Endothelial cell of umbilical vein (primary cell): Measurements from ENCODE around the gene IGFBP4. TPM values are rescaled to one million over a fixed set of nuclear protein-coding genes. Genes with fewer than 3 reads are reported as not detected.

Experiments used
- BruUV-seq: library from RNA; stranded (reverse); fragments of 400-500 nt; replicated peaks from 2 replicates; lab custom pipeline; 2021; lab: Mats Ljungman, UMichigan
- CTCF ChIA-PET: fragments of 300-600, 350-600 bp; sonication (Branson Sonifier 250); formaldehyde crosslinking; loops from one replicate; lab custom pipeline; 2021; ENCODE audit warnings: antibody characterized with exemption, inconsistent platforms; lab: Charles Lee
- POLR2A ChIA-PET: fragments of 300-600, 350-600 bp; sonication (Branson Sonifier 250); formaldehyde crosslinking; loops from one replicate; lab custom pipeline; 2021; ENCODE audit warnings: antibody characterized with exemption, inconsistent platforms; lab: Charles Lee
- DNase-seq: peaks from one replicate; pipeline ENCODE4 v3.0.0-alpha.2; 2011; ENCODE audit warnings: low read depth, low spot score
- FAIRE-seq: peaks from 2 replicates; lab custom pipeline; 2011; peaks lifted over from hg19 to GRCh38; lab: Jason Lieb, UNC
- H2AFZ ChIP-seq: 2 replicates; pipeline ENCODE4 v1.6.0; 2012; ENCODE audit warnings: low read depth, low read length, control low read depth, inconsistent platforms
- H3K27ac ChIP-seq: 2 replicates; pipeline ENCODE4 v1.5.1; 2011; ENCODE audit warnings: low read depth, mild to moderate bottlenecking, control low read depth, low read length, moderate library complexity; ENCODE audit not compliant: insufficient read depth
- H3K27me3 ChIP-seq, 2 experiments: 2 replicates each; pipeline versions ENCODE4 v1.6.0 to v1.6.1; 2011; ENCODE audit warnings: low read length in 2 of 2, mixed read lengths in 1 of 2; ENCODE audit not compliant: control insufficient read depth in 2 of 2, insufficient read depth in 2 of 2
- H3K36me3 ChIP-seq, 2 experiments: 2 replicates in 1 of 2; 3 replicates in 1 of 2; pipeline ENCODE4 v1.5.1; 2011; ENCODE audit warnings: low read length in 2 of 2, mild to moderate bottlenecking in 1 of 2, moderate library complexity in 1 of 2; ENCODE audit not compliant: control insufficient read depth in 2 of 2, insufficient read depth in 2 of 2; ENCODE audit errors: extremely low read depth in 1 of 2
- H3K4me1 ChIP-seq: 3 replicates; pipeline ENCODE4 v1.5.1; 2011; ENCODE audit warnings: mild to moderate bottlenecking, low read length; ENCODE audit not compliant: control insufficient read depth, insufficient read depth; ENCODE audit errors: extremely low read depth
- H3K4me2 ChIP-seq: 2 replicates; pipeline ENCODE4 v1.6.1; 2011; ENCODE audit warnings: low read length, control low read depth, mixed read lengths; ENCODE audit not compliant: insufficient read depth
- H3K4me3 ChIP-seq, 3 experiments: fragments of 200-600 bp in 1 of 3; sonication (generic), shearing (Covaris generic) in 1 of 3; replicated peaks in 1 of 3; 2 replicates each; pipeline ENCODE4 v1.5.1; 2011 to 2016; ENCODE audit warnings: control low read depth in 3 of 3, low read length in 3 of 3, mild to moderate bottlenecking in 2 of 3, inconsistent platforms in 1 of 3, low read depth in 1 of 3, moderate library complexity in 1 of 3; ENCODE audit not compliant: insufficient read depth in 1 of 3
- H3K79me2 ChIP-seq: 2 replicates; pipeline ENCODE4 v1.6.0; 2012; ENCODE audit warnings: low read length, inconsistent platforms; ENCODE audit not compliant: control insufficient read depth, insufficient read depth
- H3K9ac ChIP-seq: replicated peaks from 2 replicates; pipeline ENCODE3; 2011; ENCODE audit warnings: low read length, control low read depth; ENCODE audit not compliant: insufficient read depth; ENCODE audit errors: extremely low read depth
- H3K9me1 ChIP-seq: replicated peaks from 3 replicates; pipeline ENCODE4 v1.6.0; 2011; ENCODE audit warnings: mild to moderate bottlenecking, low read length; ENCODE audit not compliant: control insufficient read depth, insufficient read depth; ENCODE audit errors: extremely low read depth
- H3K9me3 ChIP-seq: replicated peaks from 2 replicates; pipeline ENCODE4 v1.5.1; 2012; ENCODE audit warnings: low read length, inconsistent platforms; ENCODE audit not compliant: control insufficient read depth, insufficient read depth
- H4K20me1 ChIP-seq: replicated peaks from 2 replicates; pipeline ENCODE3; 2011; ENCODE audit warnings: mild to moderate bottlenecking, low read length; ENCODE audit not compliant: control insufficient read depth, insufficient read depth; ENCODE audit errors: extremely low read depth
- EZH2 ChIP-seq: IDR thresholded peaks from 2 replicates; pipeline ENCODE4 v1.6.1; 2012; ENCODE audit warnings: borderline replicate concordance, low read depth, mild to moderate bottlenecking, moderate library complexity, low read length, inconsistent platforms; ENCODE audit not compliant: severe bottlenecking
- FOS ChIP-seq: IDR thresholded peaks from 2 replicates; pipeline ENCODE4 v1.6.1; 2011; ENCODE audit warnings: mild to moderate bottlenecking, low read length, moderate library complexity, borderline replicate concordance; ENCODE audit not compliant: insufficient read depth
- GATA2 ChIP-seq: IDR thresholded peaks from 2 replicates; pipeline ENCODE4 v1.7.0; 2011; ENCODE audit warnings: low read depth, mild to moderate bottlenecking, moderate library complexity, mixed read lengths, low read length; ENCODE audit not compliant: insufficient read length, insufficient read depth
- JUN ChIP-seq: IDR thresholded peaks from 2 replicates; pipeline ENCODE4 v1.6.1; 2011; ENCODE audit warnings: borderline replicate concordance, low read depth; ENCODE audit not compliant: insufficient read length, insufficient read depth
- MYC ChIP-seq: IDR thresholded peaks from one replicate; pipeline ENCODE4 v1.6.1; 2011; ENCODE audit warnings: mild to moderate bottlenecking, low read depth, low read length
- POLR2A ChIP-seq: IDR thresholded peaks from 2 replicates; pipeline ENCODE4 v1.6.1; 2012; ENCODE audit warnings: low read depth, mild to moderate bottlenecking, control low read depth, low read length
- POLR2AphosphoS5 ChIP-seq: IDR thresholded peaks from 2 replicates; pipeline ENCODE4 v1.6.1; 2012; ENCODE audit warnings: low read depth, mild to moderate bottlenecking, control low read depth, low read length, moderate library complexity; ENCODE audit not compliant: insufficient read depth
- dilution Hi-C: fragments of 300-500 bp; cut with MboI; formaldehyde crosslinking; loops from one replicate; pipeline ENCODE4 v1.15.0; 2019; ENCODE audit warnings: low sequenced_read_pairs; ENCODE audit not compliant: extremely low pct_ligation_motif_present
- intact Hi-C: fragments of 100-400 bp; cut with micrococcal nuclease; formaldehyde crosslinking; loops from one replicate; pipeline ENCODE4 v1.10.0; 2022
- polyA plus RNA-seq, 4 experiments: library from polyadenylated mRNA; depleted of rRNA in 3 of 4; stranded (reverse) in 3 of 4; unstranded in 1 of 4; fragments of >200 nt; gene quantifications; 2 replicates each; pipeline versions ENCODE4 v1.2.1 to v1.2.3, GENCODE V29; 2011 to 2012; ENCODE audit warnings: missing spikeins in 1 of 4
- total RNA-seq: library from RNA; stranded (reverse); gene quantifications from 2 replicates; pipeline ENCODE4 v1.2.3, GENCODE V29; 2021
- TF ChIP-seq, protein P1 (sequence below): IDR thresholded peaks from 2 replicates; pipeline ENCODE4 v1.6.1; 2011; ENCODE audit not compliant: insufficient read depth, insufficient read length
- TF ChIP-seq, protein P2 (sequence below), 2 donors: IDR thresholded peaks; 1 replicate in 1 of 2; 2 replicates in 1 of 2; pipeline ENCODE4 v1.5.1; 2011; ENCODE audit warnings: low read length in 2 of 2, mild to moderate bottlenecking in 2 of 2, moderate library complexity in 2 of 2, control low read depth in 1 of 2, inconsistent platforms in 1 of 2, low read depth in 1 of 2; ENCODE audit not compliant: insufficient read depth in 1 of 2; ENCODE audit errors: extremely low read depth in 1 of 2

IGFBP4 gene
- total and polyA plus RNA-seq, 2 donors (not counting 3 experiments of a cell fraction or from before 2014, with no cell fraction given): 377 to 618 TPM

DNA sequence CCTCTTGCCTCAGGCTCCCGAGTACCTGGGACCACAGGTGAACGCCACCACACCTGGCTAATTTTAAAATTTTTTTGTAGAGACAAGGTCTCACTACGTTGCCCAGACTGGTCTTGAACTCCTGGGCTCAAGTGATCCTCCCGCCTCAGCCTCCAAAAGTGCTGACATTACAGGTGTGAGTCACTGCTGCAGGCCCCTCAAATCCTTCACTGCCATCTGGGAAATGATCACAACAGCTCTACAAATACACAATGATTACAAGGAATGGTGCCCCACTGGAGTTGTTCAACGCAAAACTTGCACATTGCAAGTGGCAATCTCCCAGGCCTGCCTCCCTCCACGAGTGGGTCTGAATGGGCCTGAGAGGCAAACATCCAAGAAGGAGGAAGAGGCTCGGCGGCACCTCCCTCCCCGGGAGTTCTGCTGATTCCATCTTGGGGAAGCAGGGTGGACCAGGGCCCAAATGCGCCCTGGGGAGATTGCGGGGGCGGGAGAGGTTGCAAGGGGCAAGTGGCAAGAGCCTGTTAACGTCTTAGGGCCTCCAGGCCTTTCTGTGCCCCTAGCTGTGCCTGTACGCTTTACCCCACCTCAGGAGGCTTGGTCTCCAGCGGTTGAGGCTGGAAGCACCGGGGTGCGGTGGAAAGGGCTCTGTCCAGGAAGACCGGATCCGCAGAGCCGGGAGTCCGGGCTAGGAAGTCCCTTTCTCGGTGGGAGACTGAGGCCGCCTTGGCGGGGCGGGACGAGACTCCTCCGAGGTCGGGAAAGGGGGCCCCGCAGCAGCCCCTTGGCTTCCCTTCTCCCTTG, 656 bp upstream of the IGFBP4 start:
- peak; percentile 64 for FAIRE-seq
- POLR2A ChIA-PET: interaction anchor here (0.6 to 1.8 kb wide), 3 partner anchors 25 to 1372 kb away, joined by 3 to 9 read pairs (median 7); partner anchors contain the start of gene TOP2A

More for the DNA sequence above, 656 bp upstream of the IGFBP4 start:
- Histone ChIP-seq H3K27ac (no peak overlapping the region), H3K79me2 (peaks cover 38% of the 10 kb centered on the region), H3K4me1 (peaks cover 28% of the 10 kb centered on the region), H3K4me3 (peak overlapping the region; percentile 21 to 51 (median 47)), H2AFZ (peak overlapping the region; percentile 80), H4K20me1 (no peaks in the 10 kb centered on the region), H3K36me3 (peaks cover 0 to 4% of the 10 kb centered on the region in 2 experiments), H3K27me3 (no peaks in the 10 kb centered on the region), H3K9me3 (no peaks in the 10 kb centered on the region), H3K4me2 (peak overlapping the region; percentile 74), H3K9me1 (no peaks in the 10 kb centered on the region), H3K9ac (peak overlapping the region; percentile 32)
- dilution Hi-C loops (no loop called here), intact Hi-C loops (loop anchor here (1.0 kb wide), 4 partner anchors 25 to 91 kb away; partner anchors contain the start of gene TOP2A)
- CTCF ChIA-PET: interaction anchor here (0.8 to 8.1 kb wide), 10 partner anchors 18 to 118 kb away, joined by 3 to 143 read pairs (median 6); partner anchors contain the start of genes GJD3 and TOP2A
- TF ChIP-seq JUN (no peak), MYC (no peak), FOS (no peak), EZH2 (no peak), POLR2AphosphoS5 (no peak), GATA2 (no peak), POLR2A (no peak)
- TF ChIP-seq, protein P1, sequence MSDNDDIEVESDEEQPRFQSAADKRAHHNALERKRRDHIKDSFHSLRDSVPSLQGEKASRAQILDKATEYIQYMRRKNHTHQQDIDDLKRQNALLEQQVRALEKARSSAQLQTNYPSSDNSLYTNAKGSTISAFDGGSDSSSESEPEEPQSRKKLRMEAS: no peak
- TF ChIP-seq, protein P2, sequence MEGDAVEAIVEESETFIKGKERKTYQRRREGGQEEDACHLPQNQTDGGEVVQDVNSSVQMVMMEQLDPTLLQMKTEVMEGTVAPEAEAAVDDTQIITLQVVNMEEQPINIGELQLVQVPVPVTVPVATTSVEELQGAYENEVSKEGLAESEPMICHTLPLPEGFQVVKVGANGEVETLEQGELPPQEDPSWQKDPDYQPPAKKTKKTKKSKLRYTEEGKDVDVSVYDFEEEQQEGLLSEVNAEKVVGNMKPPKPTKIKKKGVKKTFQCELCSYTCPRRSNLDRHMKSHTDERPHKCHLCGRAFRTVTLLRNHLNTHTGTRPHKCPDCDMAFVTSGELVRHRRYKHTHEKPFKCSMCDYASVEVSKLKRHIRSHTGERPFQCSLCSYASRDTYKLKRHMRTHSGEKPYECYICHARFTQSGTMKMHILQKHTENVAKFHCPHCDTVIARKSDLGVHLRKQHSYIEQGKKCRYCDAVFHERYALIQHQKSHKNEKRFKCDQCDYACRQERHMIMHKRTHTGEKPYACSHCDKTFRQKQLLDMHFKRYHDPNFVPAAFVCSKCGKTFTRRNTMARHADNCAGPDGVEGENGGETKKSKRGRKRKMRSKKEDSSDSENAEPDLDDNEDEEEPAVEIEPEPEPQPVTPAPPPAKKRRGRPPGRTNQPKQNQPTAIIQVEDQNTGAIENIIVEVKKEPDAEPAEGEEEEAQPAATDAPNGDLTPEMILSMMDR (IDR thresholded peaks at IDR 0.05; ENCODE audit: extremely low read depth in 1 of 2, insufficient read depth in 1 of 2, low read depth in 1 of 2, low read length in 2 of 2): peak in 1 of 2 donors; percentile 0
- BruUV-seq: no TSS peak
- DNase-seq: peak; percentile 28
